Neuronal stem cell (in vitro differentiated cells): ENCODE results near the gene HEATR3. TPM values are rescaled to one million over a fixed set of nuclear protein-coding genes. Genes with fewer than 3 reads are reported as not detected.

Experiments used
- DNase-seq: peaks from one replicate; pipeline ENCODE4 v3.0.0-alpha.2; 2013; ENCODE audit warnings: low spot score
- H2AFZ ChIP-seq: one replicate; pipeline ENCODE4 v1.6.1; 2013; ENCODE audit warnings: mild to moderate bottlenecking, low read length, inconsistent platforms
- H2AK5ac ChIP-seq: 2 replicates; pipeline ENCODE4 v1.6.1; 2013; ENCODE audit warnings: low read depth, mild to moderate bottlenecking, inconsistent platforms, low read length, moderate library complexity, mixed read lengths
- H2BK120ac ChIP-seq: 2 replicates; pipeline ENCODE4 v1.6.1; 2013; ENCODE audit warnings: low read depth, mild to moderate bottlenecking, inconsistent platforms, low read length, moderate library complexity, mixed read lengths
- H2BK12ac ChIP-seq: one replicate; pipeline ENCODE4 v1.6.1; 2013; ENCODE audit warnings: low read length, inconsistent platforms
- H2BK15ac ChIP-seq: 2 replicates; pipeline ENCODE4 v1.6.1; 2013; ENCODE audit warnings: mild to moderate bottlenecking, low read length, inconsistent platforms, mixed read lengths
- H2BK5ac ChIP-seq: one replicate; pipeline ENCODE4 v1.6.1; 2013; ENCODE audit warnings: inconsistent platforms, mild to moderate bottlenecking, low read length, moderate library complexity
- H3K14ac ChIP-seq: one replicate; pipeline ENCODE4 v1.6.1; 2013; ENCODE audit warnings: low read length, inconsistent platforms
- H3K18ac ChIP-seq: 2 replicates; pipeline ENCODE4 v1.6.1; 2013; ENCODE audit warnings: low read length, inconsistent platforms
- H3K23ac ChIP-seq: 2 replicates; pipeline ENCODE4 v1.6.1; 2013; ENCODE audit warnings: low read depth, mild to moderate bottlenecking, mixed read lengths, low read length, inconsistent platforms; ENCODE audit not compliant: poor library complexity
- H3K27ac ChIP-seq: replicated peaks from 3 replicates; pipeline ENCODE4 v1.5.1; 2013; ENCODE audit warnings: low read length, inconsistent platforms
- H3K27me3 ChIP-seq, 3 experiments: 2 replicates each; pipeline ENCODE4 v1.6.1; 2013; ENCODE audit warnings: low read length in 3 of 3, mild to moderate bottlenecking in 2 of 3, inconsistent platforms in 1 of 3, low read depth in 1 of 3, mixed read lengths in 1 of 3, moderate library complexity in 1 of 3; ENCODE audit not compliant: control insufficient read depth in 3 of 3, insufficient read depth in 3 of 3
- H3K36me3 ChIP-seq, 2 donors: replicated peaks in 1 of 2; 2 replicates each; pipeline ENCODE4 v1.6.1; 2013; ENCODE audit warnings: low read length in 2 of 2; ENCODE audit not compliant: control insufficient read depth in 2 of 2, insufficient read depth in 2 of 2
- H3K4ac ChIP-seq: 2 replicates; pipeline ENCODE4 v1.6.1; 2013; ENCODE audit warnings: inconsistent platforms, mild to moderate bottlenecking, low read length, moderate library complexity
- H3K4me1 ChIP-seq, 2 donors: 1 replicate in 1 of 2; 2 replicates in 1 of 2; pipeline ENCODE4 v1.6.1; 2013; ENCODE audit warnings: low read length in 2 of 2, low read depth in 1 of 2; ENCODE audit not compliant: control insufficient read depth in 2 of 2, insufficient read depth in 1 of 2
- H3K4me2 ChIP-seq: one replicate; pipeline ENCODE4 v1.6.1; 2013; ENCODE audit warnings: mild to moderate bottlenecking, low read length, inconsistent platforms; ENCODE audit not compliant: insufficient read depth, poor library complexity, severe bottlenecking
- H3K4me3 ChIP-seq, 2 donors: 2 replicates each; pipeline ENCODE4 v1.5.1; 2013; ENCODE audit warnings: low read length in 2 of 2, mild to moderate bottlenecking in 2 of 2, inconsistent platforms in 1 of 2, moderate library complexity in 1 of 2
- H3K79me1 ChIP-seq: one replicate; pipeline ENCODE4 v1.6.1; 2013; ENCODE audit warnings: low read depth, mild to moderate bottlenecking, inconsistent platforms, low read length, moderate library complexity
- H3K9ac ChIP-seq: one replicate; pipeline ENCODE4 v1.6.1; 2013; ENCODE audit warnings: mild to moderate bottlenecking, low read depth, low read length, inconsistent platforms; ENCODE audit not compliant: poor library complexity
- H3K9me3 ChIP-seq, 2 donors: replicated peaks in 1 of 2; 2 replicates each; pipeline versions ENCODE3 to v1.6.1; 2013; ENCODE audit warnings: low read length in 2 of 2, mild to moderate bottlenecking in 2 of 2, inconsistent platforms in 1 of 2, low read depth in 1 of 2, mixed read lengths in 1 of 2, moderate library complexity in 1 of 2; ENCODE audit not compliant: control insufficient read depth in 2 of 2, insufficient read depth in 1 of 2
- H4K8ac ChIP-seq: one replicate; pipeline ENCODE4 v1.6.1; 2013; ENCODE audit warnings: low read depth, mild to moderate bottlenecking, inconsistent platforms, low read length, moderate library complexity
- H4K91ac ChIP-seq: one replicate; pipeline ENCODE4 v1.6.1; 2013; ENCODE audit warnings: low read length, low read depth, mild to moderate bottlenecking, inconsistent platforms; ENCODE audit not compliant: poor library complexity
- WGBS, 2 donors: extraction: QIAGEN DNeasy Blood & Tissue Kit; methylation state at CpG; one replicate each; pipeline ENCODE4 v1.1.7; 2013; ENCODE audit warnings: missing lambda C conversion rate in 2 of 2, mixed read lengths in 1 of 2; ENCODE audit not compliant: insufficient read length in 2 of 2, insufficient replicate concordance in 1 of 2; ENCODE audit errors: extremely low coverage in 2 of 2; 5-methylcytosine and 5-hydroxymethylcytosine counted together
- polyA plus RNA-seq, 2 experiments: library from polyadenylated mRNA; stranded (reverse); fragments of 200-250 nt; gene quantifications; one replicate each; pipeline ENCODE4 v1.2.3, GENCODE V29; 2013

Gene HEATR3
- polyA plus RNA-seq (2013, experiment 1 of 2): 12.8 TPM
- polyA plus RNA-seq (2013, experiment 2 of 2): 11.8 TPM

- H3K23ac ChIP-seq: peak within 1 kb of the TSS; percentile 93
- peak within 1 kb of the TSS; percentile 92 for H3K4me2 ChIP-seq
- peak within 1 kb of the TSS; percentile 99 for H3K18ac ChIP-seq
- H2BK12ac ChIP-seq: no peak within 1 kb of the TSS
- no peaks in the 10 kb centered on the region for H3K27me3 ChIP-seq
- no peak within 1 kb of the TSS for H2AK5ac ChIP-seq
- peak within 1 kb of the TSS; percentile 100 for H2AFZ ChIP-seq
- no peaks in the 10 kb centered on the region for H3K9me3 ChIP-seq
- no peak within 1 kb of the TSS for H2BK5ac ChIP-seq
- H4K8ac ChIP-seq: no peak within 1 kb of the TSS
- no peak within 1 kb of the TSS for H2BK15ac ChIP-seq
- peak within 1 kb of the TSS; percentile 64 for H3K14ac ChIP-seq
- peak within 1 kb of the TSS; percentile 95 for H3K27ac ChIP-seq
- H3K36me3 ChIP-seq: peaks cover 5 to 15% of the 10 kb centered on the region in 2 donors
- H3K9ac ChIP-seq: peak within 1 kb of the TSS; percentile 98
- H3K4me3 ChIP-seq: peak within 1 kb of the TSS; percentile 78 to 89
- H3K4me1 ChIP-seq: peaks cover 6 to 10% of the 10 kb centered on the region in 2 donors
- no peak within 1 kb of the TSS for H3K4ac ChIP-seq
- no peaks in the 10 kb centered on the region for H3K79me1 ChIP-seq
- peak; percentile 88 for DNase-seq
- no CpG with 5 or more reads among the region's 91 CpGs for WGBS, 2 donors
- H2BK120ac ChIP-seq: peak within 1 kb of the TSS; percentile 34
- H4K91ac ChIP-seq: no peak within 1 kb of the TSS
Measured at GRCh38 chr16:50065624-50066481, at the start of gene HEATR3. Gene HEATR3, plus strand, starts transcription at chr16:50065970. Its CDS starts 162 bp downstream, at chr16:50066132.

DNA sequence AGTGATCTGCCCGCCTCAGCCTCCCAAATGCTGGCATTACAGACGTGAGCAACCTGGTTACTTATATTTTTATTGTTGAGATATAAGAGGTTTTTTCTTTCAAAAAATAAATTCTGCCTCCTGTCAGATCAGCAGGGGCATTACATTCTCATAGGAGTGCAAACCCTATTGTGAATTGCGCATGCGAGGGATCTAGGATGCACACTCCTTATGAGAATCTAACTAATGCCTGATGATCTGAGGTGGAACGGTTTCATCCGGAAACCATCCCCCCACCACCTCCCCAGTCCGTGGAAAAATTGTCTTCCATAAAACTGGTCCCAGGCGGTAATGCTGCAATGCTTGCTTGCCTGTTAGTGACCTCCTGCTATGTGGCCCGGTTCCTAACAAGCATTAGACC is 48.2 kb upstream of the HEATR3 start:
- Histone ChIP-seq H3K14ac (no peak overlapping the region), H4K8ac (no peak overlapping the region), H3K36me3 (no peaks in the 10 kb centered on the region), H3K18ac (no peak overlapping the region), H3K23ac (no peak overlapping the region), H3K27ac (no peak overlapping the region), H2AFZ (no peak overlapping the region), H3K4me3 (no peak overlapping the region), H3K9ac (no peak overlapping the region), H3K27me3 (peaks cover 0 to 7% (median 0%) of the 10 kb centered on the region in 3 experiments), H2BK15ac (no peak overlapping the region), H3K4me1 (peaks cover 3 to 6% of the 10 kb centered on the region in 2 donors), H2AK5ac (no peak overlapping the region), H3K4me2 (no peak overlapping the region), H3K79me1 (no peaks in the 10 kb centered on the region), H3K4ac (no peak overlapping the region), H2BK120ac (no peak overlapping the region), H2BK5ac (no peak overlapping the region), H2BK12ac (no peak overlapping the region), H4K91ac (no peak overlapping the region), H3K9me3 (no peaks in the 10 kb centered on the region)
- WGBS, 2 donors: no CpG with 5 or more reads among the region's 9 CpGs
- no peak for DNase-seq

GRCh38 chr16:50021544-50021943 is 44.2 kb upstream of the HEATR3 start:
- Histone ChIP-seq H3K23ac (no peak overlapping the region), H4K91ac (no peak overlapping the region), H3K14ac (no peak overlapping the region), H3K9me3 (no peaks in the 10 kb centered on the region), H2BK5ac (no peak overlapping the region), H2BK120ac (no peak overlapping the region), H3K4me2 (no peak overlapping the region), H2BK15ac (no peak overlapping the region), H2BK12ac (no peak overlapping the region), H3K18ac (no peak overlapping the region), H2AK5ac (no peak overlapping the region), H3K4ac (no peak overlapping the region), H3K36me3 (no peaks in the 10 kb centered on the region), H3K4me3 (no peak overlapping the region), H4K8ac (no peak overlapping the region), H3K27me3 (no peaks in the 10 kb centered on the region), H3K9ac (no peak overlapping the region), H3K27ac (no peak overlapping the region), H3K4me1 (peaks cover 4 to 6% of the 10 kb centered on the region in 2 donors), H3K79me1 (peaks cover 8% of the 10 kb centered on the region), H2AFZ (peak overlapping the region; percentile 54)
- peak; percentile 24 for DNase-seq
- no CpG with 5 or more reads among the region's 2 CpGs for WGBS, 2 donors

- Histone ChIP-seq H3K23ac (no peak overlapping the region), H2BK5ac (no peak overlapping the region), H3K4me1 (peaks cover 4 to 6% of the 10 kb centered on the region in 2 donors), H2BK12ac (no peak overlapping the region), H3K79me1 (peaks cover 9% of the 10 kb centered on the region), H3K9me3 (no peaks in the 10 kb centered on the region), H2AK5ac (no peak overlapping the region), H3K4me3 (no peak overlapping the region), H3K14ac (no peak overlapping the region), H2AFZ (peak overlapping the region; percentile 70), H3K18ac (no peak overlapping the region), H3K4ac (no peak overlapping the region), H3K9ac (no peak overlapping the region), H3K4me2 (no peak overlapping the region), H3K27me3 (no peaks in the 10 kb centered on the region), H4K8ac (no peak overlapping the region), H3K27ac (no peak overlapping the region), H3K36me3 (peaks cover 0 to 16% of the 10 kb centered on the region in 2 donors), H2BK15ac (no peak overlapping the region), H2BK120ac (no peak overlapping the region), H4K91ac (no peak overlapping the region)
- no CpG with 5 or more reads among the region's 4 CpGs for WGBS, 2 donors
- DNase-seq: no peak
Measured at GRCh38 chr16:50023641-50024040, 42.1 kb upstream of the HEATR3 start.
